Body of pancreas (tissue), 4 donors: ENCODE results near the gene MNT.

Experiments
- CTCF ChIP-seq, 7 experiments: fragments of 450-650 bp in 4 of 7; fragments of 200-600 bp in 3 of 7; sonication (generic) in 3 of 7; IDR thresholded peaks; one replicate each; pipeline ENCODE4 v1.5.1; 2016 to 2019; ENCODE audit warnings: antibody characterized with exemption in 7 of 7
- POLR2A ChIP-seq, 3 donors: fragments of 450-650 bp; IDR thresholded peaks; one replicate each; pipeline ENCODE4 v1.6.1; 2016; ENCODE audit warnings: antibody characterized with exemption in 3 of 3, mild to moderate bottlenecking in 2 of 3

- TF ChIP-seq CTCF (IDR thresholded peaks at IDR 0.05) (no peak), POLR2A (IDR thresholded peaks at IDR 0.05) (no peak)
Observed at GRCh38 chr17:2362416-2362815, 38.4 kb downstream of the MNT start.
